ENCODE measurements around the gene SCAMP2.

DNA sequence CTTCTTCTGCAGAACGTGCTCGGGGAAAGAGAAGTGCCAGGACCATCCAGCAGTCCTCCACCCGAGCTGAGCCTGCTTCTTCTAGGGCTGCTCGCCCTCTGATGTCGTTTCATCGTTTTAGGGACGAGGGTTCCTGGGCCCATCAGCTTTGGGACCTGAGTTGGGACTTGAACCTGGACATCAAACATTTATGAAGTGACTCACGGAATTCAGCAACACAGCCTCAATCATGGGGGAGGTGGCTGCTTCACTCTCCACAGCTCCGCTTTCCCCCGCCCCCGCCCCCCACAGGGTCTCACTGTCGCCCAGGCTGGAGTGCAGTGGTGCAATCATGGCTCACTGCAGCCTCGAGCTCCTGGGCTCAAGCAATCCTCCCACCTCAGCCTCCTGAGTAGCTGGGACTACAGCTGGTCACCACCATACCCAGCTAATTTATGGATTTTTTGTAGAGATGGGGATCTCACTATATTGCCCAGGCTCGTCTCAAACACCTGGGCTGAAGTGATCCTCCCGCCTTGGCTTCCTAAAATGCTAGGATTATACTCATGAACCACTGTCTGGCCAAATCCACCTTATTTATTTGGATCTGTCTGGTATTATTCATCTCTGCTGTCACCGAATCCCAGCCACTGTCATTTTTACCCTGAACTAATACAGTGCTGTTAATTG lies 725 bp upstream of the SCAMP2 start:
- no peak for TF ChIP-seq ESRRG (CRISPR knock-in tag; IDR thresholded peaks at IDR 0.05)
- TF ChIP-seq, protein P1, sequence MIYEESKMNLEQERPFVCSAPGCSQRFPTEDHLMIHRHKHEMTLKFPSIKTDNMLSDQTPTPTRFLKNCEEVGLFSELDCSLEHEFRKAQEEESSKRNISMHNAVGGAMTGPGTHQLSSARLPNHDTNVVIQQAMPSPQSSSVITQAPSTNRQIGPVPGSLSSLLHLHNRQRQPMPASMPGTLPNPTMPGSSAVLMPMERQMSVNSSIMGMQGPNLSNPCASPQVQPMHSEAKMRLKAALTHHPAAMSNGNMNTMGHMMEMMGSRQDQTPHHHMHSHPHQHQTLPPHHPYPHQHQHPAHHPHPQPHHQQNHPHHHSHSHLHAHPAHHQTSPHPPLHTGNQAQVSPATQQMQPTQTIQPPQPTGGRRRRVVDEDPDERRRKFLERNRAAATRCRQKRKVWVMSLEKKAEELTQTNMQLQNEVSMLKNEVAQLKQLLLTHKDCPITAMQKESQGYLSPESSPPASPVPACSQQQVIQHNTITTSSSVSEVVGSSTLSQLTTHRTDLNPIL (CRISPR knock-in tag; IDR thresholded peaks at IDR 0.05; ENCODE audit: low read depth): no peak
- no peak for TF ChIP-seq ZFP30 (CRISPR knock-in tag; IDR thresholded peaks at IDR 0.05)

All from SK-N-SH treated with all-trans-retinoic acid at 6 μM for 48 hours (cell line).